Measurements from ENCODE around the gene ABHD6.
"Not testable (repeated sequence)": the region's sequence is repeated elsewhere in the genome, so short reads cannot be mapped to it uniquely, and the experiment has no call there.

The ABHD6 gene

GRCh38 chr3:58209933-58210332, 27.7 kb upstream of the ABHD6 start:
- no peak for DNase-seq (ENCODE audit: low spot score)

GRCh38 chr3:58210761-58211460, 26.7 kb upstream of the ABHD6 start, which contains the start of gene DNASE1L3:
TSS of gene DNASE1L3 (minus strand) at chr3:58210972. CDS start at chr3:58210906, 66 bp downstream.
- no peak for DNase-seq (ENCODE audit: low spot score)

DNA sequence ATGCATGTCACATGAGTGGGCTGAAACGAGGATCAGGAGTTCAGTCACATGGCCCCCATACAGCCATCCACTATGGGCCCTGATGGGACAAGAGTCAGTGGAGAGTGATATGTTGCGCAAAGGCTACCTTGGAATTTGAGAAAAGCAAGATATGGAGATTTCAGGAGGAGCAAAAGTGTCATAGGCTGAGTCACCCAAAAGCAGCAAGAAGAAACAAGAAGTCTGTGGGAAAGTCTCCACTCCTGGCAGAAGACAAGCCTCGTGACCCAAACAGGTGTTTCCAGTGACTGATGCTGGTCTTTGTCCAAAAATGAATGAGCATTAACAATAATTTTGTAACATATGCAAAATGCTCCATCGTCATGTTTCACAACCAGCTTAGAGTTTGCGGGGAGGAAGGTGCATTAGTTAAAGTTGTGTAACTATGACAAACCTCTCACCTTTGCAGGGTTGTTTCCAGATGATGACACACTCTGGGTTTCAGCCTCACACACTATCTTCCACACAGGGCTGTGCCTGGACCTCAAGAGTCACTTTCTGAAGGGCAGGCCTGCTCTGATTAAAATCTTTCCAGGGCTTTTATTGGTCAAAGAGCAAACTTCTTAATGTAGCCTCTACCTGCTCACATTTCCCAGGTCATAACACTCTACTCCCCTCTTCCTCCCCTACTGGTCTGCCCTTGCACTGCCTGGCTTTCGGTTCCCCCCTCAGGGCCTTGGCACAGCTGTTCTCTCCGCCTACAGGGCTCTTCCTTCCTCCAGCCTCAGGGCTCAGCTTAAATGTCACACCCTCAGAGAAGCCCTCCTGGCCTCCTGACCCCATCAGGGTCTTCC, 22.9 kb upstream of the ABHD6 start:
- peak; percentile 22 for DNase-seq (ENCODE audit: low spot score)

GRCh38 chr3:58215317-58216025, 22.1 kb upstream of the ABHD6 start:
- no peak for DNase-seq (ENCODE audit: low spot score)

GRCh38 chr3:58216496-58217195, 20.9 kb upstream of the ABHD6 start:
- DNase-seq (ENCODE audit: low spot score), result no peak

GRCh38 chr3:58217209-58217811, 20.3 kb upstream of the ABHD6 start:
- peak; percentile 91 for DNase-seq (ENCODE audit: low spot score)

DNA sequence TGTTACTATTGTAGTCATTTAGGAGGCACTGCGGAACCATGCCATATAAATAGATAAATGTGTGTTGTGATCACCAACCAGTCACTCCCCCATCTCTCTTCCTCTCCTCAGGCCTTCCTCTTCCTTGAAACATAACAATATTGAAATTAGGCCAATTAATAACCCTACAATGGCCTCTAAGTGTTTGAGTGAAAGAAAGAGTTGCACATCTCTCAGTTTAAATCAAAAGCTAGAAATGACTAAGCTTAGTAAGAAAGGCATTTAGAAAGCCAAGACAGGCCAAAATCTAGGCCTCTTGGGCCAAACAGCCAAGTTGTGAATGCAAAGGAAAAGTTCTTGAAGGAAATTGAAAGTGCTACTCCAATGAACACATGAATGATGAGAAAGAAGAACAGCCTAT, 18.7 kb upstream of the ABHD6 start:
- DNase-seq (ENCODE audit: low spot score), result no peak

- DNase-seq (ENCODE audit: low spot score), result no peak
Measured at GRCh38 chr3:58222161-58222724, 15.3 kb upstream of the ABHD6 start.

DNA sequence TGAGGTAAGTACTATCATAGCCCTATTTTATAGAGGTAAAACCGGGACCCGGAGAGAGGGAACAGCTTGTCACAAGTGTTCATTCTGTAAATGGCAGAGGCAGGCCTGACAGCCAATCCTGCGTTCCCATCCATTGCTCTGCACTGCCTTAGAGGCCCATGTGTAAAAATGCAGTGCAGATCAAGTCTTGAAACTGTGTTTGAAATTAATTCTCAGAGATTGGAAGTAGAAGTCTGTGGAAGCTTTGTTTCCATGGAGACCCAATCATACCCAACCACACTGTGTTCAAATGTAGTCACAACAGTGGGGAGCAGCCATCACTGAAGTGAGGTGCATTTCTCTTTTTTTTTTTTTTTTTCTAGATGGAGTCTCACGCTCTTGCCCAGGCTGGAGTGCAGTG, 13.7 kb upstream of the ABHD6 start:
- DNase-seq (ENCODE audit: low spot score), result no peak

GRCh38 chr3:58227933-58228332, 9.7 kb upstream of the ABHD6 start:
- not testable (repeated sequence) for DNase-seq (ENCODE audit: low spot score)

- DNase-seq (ENCODE audit: low spot score), result no peak
Measured at GRCh38 chr3:58230876-58231552, 6.6 kb upstream of the ABHD6 start.

GRCh38 chr3:58231666-58232065, 5.9 kb upstream of the ABHD6 start:
- no peak for DNase-seq (ENCODE audit: low spot score)

- DNase-seq (ENCODE audit: low spot score), result peak; percentile 59
Measured at GRCh38 chr3:58234516-58234931, 3.1 kb upstream of the ABHD6 start.

DNA sequence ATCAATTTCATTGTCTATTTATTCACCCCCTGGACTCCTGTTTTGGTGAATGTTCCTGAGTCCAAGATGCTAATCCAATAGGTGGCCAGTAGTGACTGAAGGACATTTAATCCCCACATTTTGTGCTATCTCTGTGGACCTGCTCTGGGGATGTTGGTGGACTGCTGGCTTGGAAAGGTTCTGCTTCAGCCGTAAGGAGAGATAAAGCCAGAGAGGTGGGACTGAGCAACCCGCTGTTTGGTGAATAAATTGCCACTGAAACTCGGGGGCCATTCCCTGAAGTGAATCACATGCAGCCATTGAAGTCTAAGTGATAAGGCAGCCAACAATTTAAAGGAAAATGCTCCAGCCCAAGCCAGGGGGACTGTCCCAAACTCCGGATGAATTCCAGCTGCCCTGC, 1.6 kb upstream of the ABHD6 start:
- DNase-seq (ENCODE audit: low spot score), result no peak

DNA sequence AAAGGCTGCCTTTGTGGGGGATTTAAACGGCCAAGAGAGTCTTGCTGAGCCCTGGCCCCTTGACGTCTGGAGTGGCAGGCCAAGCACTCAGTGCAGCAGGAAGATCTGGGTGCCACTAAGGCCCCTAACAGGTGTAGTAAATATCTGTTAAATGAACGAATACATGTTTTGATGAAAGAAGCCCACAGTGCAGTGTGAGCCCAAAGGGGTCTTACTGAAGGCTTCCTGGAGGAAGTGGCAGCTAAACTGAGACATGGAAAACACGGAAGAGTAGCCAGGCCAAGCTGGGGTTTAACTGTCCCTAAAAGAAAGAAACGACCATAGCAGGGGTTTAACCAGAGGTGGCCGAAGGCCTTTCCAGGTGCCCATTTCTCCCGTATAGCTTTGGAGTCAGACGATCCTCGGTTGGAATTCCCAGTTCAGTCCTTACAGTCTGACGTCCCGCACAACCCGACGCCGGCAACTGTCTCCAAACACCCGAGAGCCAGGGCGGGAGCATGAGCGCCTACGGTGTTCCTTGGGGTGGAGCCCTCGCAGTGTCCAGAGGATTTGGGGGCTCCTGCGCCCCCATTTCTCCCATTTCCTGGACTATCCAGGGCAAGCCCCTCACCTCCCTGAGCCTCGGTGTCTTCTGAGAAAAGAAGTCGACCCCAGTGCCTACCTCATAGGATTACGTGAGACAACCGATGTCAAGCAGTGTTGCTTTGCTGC, 910 bp upstream of the ABHD6 start:
- DNase-seq (ENCODE audit: low spot score), result no peak

- DNase-seq (ENCODE audit: low spot score), result peak; percentile 60
Measured at GRCh38 chr3:58237941-58238681, 519 bp downstream of the ABHD6 start.

DNA sequence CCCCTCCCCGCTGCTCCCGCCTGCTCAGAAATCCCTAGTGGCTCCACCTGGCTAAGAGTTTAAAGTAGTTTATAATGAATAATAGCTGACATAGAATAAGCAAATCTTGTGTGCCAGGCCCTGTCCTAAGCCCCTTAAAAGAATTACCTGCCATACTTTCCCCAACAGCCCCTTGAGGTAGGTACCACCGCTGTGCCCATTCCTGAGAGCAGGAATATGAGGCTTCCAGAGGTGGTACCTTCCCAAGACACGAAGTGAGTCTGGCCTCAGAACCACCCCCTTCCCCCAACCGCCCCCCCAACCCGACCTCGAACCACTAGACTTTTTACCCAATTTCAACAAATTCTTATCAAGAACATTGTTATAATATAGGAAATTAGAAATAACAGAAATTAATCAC, 1.2 kb downstream of the ABHD6 start:
- DNase-seq (ENCODE audit: low spot score), result no peak

DNA sequence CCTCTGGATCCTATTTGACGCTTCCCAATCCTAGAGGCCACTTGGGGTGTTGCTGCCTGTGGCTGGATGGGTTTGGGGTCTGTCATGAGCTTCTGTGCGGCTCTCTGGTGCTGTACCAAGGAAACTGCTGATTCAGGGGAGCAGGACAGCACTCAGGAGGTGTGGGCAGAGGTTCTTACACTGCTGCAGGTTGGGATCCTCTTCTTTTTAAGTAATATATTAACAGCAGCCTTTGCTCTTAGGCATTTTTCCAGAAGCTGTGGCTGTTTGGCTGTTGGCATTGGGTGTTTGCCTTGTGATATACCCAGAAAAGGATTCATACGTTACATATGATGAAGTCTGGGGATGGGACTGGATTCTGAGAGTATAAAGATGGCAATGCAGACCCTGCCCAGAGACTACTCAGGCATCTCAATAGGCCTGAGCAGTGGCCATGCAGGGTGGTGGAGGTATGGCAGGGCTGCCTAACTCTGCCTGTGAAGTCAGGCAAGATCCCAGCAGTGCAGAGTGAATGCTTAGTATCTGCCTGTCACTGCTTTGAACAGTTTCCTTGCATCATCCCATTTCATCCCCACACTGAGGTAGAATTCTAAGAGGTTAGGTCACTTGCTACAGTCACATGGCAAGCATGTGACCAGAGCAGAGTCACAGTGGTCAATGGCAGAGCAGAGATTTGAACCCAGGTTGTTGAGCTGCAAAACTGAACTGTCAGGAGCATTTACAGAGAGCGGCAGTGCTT, 3.9 kb downstream of the ABHD6 start:
- peak; percentile 20 for DNase-seq (ENCODE audit: low spot score)

GRCh38 chr3:58242340-58242739, 4.7 kb downstream of the ABHD6 start:
- DNase-seq (ENCODE audit: low spot score), result no peak
